Inferior parietal cortex (tissue), 1 donor: ENCODE results near the gene LINGO1.

Experiments
- DNase-seq: peaks from one replicate; pipeline ENCODE4 v3.0.0-alpha.2; 2016; ENCODE audit errors: extremely low spot score

Gene LINGO1

DNA sequence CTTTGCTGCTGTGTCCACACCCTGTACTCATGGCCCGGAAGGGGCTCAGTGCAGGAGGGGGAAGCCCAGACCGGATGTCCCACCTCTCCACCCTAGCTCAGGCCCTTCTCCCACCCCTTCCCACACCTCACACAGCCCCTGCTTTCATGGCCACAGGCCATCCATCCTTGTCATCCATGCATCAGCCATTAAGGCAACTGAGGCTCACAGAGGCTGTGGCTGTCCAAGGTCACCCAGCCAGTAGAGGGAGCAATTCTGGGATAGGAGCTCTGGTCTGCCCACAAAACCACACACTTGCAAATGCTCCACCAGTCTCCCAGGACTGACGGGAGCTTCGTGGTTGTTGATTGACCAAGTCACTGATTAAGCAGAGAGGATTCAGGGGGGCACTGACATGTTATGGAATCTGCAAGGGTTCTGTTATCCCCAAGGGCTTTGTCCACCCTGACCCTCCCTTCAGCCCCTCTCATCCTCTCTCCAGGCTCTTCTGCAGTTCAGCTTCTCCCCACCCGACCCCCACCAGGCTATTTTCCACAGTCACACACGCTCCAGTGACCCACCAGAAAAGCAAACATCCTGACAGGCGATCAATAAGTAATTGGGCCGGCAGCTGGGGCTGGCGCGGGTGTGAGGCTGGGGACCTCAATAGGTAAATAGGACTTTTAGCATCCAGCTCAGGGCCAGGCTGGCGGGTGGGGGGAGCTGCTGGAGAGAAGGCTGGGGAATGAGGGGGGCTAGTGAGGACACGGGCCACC is 15.1 kb downstream of the LINGO1 start:
- DNase-seq: no peak

DNA sequence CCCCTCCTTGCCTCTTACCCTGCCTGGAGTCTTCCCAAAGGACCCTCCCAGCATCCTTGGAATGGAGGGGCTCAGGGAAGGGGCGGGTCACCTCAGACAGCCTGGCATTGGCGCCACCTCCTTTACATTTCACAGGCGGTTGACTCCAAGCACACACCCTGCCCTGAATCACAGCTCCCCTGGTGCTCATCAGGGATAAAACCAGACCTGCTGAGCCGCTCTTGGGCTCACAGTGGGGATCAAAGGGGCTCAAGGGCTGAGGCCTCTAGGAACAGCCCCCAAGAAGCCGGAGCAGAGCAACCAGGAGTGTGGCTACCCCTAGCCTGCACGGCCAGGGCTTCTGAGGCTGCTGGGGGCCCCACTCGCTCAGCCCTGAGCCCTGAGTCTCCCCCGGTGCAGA is 16.6 kb downstream of the LINGO1 start:
- no peak for DNase-seq

DNA sequence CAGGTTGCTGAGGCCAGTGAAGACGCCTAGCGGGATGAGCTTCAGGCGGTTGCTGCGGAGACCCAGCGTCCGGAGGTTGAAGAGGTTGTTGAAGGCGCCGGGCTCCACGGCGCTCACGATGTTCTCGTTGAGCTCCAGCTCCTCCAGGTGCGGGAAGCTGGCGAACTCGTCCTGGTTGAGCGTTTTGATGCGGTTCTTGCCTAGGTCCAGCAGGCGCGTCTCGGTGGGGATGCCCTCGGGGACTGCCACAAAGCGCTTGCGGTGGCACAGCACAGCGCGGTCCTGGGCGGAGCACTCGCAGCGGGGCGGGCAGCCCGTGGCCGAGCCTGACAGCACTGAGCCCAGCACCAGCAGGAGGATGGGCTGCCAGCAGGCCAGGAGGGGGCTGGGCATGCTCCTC is 17.2 kb downstream of the LINGO1 start:
- DNase-seq: no peak

DNA sequence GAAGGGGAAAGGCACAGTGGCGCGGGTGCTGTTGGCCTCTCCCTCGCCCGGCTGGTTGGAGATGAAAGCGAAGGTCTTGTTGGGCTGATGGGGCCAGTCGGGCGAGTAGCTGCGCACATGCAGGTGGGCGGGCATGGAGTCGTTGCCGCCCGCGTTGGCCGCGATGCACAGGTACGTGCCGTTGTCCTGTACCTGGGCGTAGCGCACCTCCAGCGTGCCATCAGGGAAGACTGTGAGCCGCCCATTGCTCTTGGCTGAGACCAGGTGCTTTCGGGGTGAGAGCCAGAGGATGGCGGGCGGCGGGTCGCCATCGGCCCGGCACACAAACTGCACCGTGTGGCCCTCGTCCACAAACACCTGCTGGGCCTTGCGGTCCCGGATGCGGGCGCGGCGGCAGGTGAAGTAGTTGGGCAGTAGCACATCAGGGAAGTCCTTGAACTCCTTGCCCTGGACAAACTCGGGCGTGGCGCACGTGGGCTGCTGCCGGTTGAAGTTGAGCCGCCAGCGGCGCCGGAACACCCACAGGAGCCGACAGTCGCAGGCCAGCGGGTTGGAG is 18.4 kb downstream of the LINGO1 start:
- DNase-seq: no peak

DNA sequence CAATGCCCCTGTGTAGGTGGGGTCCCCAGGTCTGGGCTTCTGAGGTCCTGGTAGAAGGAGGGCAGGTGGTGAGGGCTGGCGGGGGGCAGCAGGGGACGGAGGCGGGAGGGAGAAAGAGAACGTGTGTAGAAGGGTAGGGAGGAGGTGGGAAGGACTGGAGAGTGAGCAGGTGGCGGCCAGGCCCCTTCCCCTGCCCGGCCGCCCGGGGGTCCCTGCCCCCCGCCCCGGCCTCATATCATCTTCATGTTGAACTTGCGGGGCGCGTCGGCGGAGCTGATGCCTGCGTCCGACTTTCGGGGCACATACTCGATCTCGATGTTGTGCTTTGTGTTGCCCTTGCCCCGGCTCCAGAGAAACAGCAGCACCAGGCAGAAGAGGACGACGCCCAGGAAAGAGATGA is 18.9 kb downstream of the LINGO1 start:
- DNase-seq: no peak

DNA sequence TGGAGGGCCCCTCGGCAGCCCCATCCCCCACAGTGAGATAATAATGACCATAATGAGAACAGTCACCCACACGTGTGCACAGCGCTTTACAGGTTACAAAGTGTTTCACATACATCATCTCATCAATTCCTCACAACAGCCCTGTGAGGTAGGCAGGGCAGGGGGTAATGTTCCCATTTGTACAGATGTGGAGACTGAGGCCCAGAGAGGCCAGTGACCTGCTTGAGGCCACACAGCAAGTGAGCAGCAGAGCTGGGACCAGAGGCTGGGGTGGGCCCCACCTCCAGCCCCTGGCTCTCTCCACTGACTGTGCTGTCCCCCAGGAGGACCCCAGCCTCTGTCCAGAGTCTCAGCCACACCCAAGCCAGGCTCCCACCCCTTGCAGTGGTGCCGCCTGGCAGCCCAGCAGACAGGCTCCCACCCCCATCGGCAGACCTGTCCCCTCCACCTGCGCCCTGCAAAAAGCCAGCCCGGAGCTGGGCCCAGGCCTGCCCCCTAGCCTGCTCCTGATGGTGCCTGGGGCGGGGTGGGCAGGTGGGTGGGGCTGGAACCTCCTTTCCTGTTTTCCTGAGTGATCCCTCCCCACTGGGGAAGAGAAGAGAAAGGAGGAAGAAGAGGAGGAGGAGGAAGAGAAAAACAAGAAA is 19.6 kb downstream of the LINGO1 start:
- no peak for DNase-seq

DNA sequence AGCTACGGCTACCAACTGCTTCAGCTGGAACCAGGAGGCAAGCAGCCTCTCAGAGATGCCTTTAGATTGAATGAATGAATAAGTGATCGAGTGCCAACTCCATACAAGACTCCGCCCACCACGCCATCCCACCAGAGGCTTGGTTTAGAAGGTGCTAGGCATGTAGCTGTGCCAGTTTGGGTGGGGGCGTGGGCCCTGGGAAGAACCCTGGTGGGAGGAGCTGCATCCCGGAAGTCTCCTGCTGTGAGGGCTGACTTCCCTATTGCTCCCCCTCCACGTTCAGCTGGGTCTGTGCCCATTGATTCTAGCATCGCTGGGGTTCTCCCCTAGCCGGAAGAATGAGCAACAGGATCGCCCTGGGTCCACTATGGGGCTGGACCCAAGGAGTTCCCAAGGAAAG is 20.9 kb downstream of the LINGO1 start:
- no peak for DNase-seq

DNA sequence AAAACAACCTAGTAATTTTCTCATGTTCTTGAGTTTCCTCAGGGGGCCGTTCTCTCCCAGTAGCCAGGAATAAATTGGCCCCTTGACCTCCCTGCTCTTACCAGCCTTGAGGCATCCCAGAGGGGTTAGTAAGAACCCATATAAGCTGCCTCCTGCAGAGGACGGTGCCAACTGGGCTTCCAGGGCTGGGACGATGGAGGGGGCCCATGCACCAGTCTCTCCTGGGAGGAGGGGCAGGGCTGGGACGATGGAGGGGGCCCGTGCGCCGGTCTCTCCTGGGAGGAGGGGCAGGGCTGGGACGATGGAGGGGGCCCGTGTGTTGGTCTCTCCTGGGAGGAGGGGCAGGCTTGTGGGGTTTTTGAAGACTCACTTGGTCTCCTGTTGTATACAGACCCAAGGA is 22.0 kb downstream of the LINGO1 start:
- no peak for DNase-seq

DNA sequence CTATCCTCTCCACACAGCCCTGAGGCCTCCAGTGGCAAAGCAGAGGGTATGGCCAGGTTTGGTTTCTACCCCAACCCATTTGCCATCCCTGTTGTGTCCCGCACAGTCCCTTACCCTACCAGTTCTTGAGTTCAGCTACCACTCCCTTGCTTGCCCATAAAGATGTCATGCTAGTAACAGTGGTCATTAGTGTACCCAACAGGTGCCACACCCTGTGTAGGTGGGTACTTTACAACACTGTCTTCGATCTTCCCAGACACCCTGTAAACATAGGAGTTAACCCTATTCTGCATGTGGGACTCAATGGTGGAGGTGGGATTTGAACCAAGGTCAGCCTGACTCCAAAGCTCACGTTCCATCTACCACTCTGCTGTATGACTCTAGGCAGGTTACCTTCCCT is 23.2 kb downstream of the LINGO1 start:
- DNase-seq: no peak

DNA sequence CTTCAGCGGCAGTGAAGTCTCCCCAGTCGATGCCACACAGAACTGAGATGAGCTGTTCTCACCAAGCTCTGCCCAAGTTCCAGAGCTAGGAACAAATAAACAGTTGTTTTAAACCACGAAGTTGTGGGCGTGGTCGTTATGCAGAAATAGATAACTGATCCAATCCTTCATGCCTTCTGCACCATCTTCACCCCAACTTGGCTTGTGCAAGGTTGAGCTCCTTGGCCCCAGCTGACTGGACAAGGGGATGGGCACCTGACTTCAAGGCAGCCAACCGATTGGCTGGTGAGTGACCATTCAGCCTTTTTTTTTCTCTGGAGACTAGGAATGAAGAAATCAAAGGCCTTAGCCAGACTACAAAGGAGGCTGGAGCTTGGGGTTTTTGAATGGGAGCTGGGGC is 23.9 kb downstream of the LINGO1 start:
- DNase-seq: no peak

DNA sequence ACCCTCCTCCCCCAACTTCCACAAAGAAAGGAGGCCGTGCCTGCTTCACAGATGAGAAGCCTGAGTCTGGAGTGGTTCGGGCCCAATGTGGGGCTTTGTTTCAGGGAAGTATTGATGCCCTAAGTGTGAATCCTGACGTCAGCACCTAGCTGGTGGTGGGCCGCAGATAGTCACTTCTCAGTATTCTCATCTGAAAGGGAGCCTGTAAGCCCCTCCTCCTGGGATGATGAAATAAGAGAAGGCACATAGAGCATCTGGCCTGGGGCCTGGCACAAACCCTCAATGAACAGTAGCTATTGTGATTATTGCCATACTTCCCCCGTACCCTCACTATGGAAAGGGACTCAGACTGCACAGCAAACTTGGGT is 24.8 kb downstream of the LINGO1 start:
- DNase-seq: no peak

DNA sequence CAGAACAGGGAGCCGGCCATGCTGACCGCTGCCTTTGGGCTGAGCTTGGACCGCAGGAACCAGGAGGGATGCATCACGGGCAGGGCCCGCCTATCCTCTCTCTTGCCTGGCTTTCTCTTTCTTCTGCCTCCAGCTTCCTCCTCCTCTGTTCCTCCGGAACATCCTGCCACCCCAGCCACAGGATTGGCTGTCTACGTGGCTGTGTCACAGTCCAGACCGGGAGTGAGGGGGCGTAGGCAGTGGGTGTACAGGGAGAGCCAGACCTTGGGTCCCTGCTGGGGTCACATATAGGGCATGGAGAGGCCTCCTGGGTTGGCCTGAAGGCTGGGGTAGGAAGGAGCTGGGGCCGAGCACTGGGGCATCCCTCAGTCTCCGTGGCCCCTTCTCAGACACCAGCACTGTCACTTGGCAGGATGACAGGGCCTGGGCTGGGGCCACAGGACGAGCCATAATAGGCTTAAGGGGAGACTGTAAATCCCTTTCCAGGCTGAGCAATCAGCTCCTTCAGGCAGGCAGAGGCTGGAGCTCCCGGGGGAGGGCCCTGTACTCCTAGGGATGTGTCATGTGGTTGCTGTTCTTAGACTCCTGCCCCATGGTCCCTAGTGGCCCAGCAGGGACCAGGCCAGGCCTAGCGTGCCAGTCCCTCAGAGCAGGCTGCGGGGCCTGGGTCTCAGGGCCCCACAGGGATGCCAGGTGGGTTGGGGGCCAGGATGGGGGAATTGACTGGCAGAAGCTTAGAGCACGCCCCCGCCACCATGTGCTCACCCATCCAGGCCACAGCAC is 25.4 kb downstream of the LINGO1 start:
- no peak for DNase-seq

DNA sequence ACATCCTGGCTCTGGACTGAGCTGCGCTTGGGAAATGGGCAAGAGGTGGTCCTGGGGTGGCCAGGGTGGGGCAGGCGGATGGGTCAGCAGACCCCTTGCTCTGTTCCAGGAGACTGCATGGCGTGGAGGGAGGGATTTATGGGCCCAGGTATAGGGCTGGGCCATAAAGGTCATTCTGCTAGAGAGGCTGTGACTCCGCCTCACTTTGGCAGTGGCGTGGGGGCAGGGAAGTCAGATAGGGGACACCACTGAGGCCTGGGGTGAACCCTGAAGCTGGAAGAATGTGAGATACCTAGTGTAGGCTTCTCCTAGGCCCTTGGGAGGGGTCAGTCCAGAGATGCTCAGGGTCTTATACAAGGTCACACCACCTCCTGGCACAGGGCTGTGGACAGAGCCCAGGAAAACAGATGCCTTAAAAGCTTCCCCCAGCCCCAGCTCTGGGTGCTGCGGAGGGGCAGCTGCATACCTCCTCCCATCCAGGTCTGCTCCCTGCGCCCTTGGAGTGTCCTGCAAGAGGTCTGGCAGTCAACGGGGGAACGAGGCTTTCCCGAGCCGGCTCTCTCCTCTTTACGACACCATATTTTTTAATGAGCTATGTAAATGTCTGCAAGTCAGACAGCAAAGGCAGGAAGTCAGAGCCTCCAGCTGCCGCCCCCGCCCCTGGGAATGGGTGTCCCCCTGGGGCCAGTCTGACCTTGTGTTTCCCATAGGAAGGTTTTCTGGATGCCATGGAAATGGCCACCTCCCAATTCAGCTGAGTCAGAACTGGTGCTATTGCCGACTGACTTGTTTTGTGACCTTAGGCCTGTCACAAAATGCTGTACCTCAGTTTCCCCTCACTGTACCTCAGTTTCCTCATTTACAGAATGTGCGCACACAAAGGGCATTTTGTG is 26.3 kb downstream of the LINGO1 start:
- no peak for DNase-seq

DNA sequence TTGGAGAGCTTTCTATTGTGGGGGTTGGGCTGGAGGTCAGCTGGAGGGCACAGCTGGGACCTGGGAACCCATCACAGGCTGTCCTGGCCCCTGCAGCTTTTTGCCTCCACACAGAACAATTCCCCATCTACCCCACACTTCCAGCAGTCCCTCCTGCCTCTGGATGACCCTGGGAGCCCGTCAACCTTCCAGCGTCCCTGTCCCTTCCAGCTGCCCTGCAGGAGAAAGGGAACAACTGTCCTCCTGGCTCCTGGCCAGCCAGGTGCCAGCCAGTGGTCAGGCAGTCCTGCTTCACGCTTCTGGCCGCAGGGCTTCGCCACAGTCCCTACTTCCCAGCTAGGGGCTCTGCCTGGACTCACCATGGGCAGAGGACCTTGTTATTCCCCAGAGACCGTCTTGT is 27.2 kb downstream of the LINGO1 start:
- DNase-seq: no peak

DNA sequence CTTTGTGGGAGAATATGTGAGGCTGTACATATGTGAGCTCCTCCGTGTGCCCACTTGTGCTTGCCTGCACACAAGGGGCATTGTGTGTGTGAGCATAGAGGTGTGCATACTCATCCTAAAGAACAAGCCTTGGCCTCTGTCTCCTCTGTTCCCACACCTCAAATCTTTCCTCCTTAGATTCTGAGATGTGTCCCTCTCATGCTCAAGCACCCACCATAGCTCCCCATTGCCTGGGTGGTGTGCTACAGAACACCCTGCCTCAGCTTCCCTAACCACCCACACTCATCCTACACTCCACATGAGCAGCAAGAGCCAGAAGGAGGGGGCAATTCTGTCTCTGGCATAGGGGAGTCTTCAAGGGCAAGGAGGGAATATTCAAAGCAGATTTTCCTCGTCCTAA is 27.7 kb downstream of the LINGO1 start:
- no peak for DNase-seq

DNA sequence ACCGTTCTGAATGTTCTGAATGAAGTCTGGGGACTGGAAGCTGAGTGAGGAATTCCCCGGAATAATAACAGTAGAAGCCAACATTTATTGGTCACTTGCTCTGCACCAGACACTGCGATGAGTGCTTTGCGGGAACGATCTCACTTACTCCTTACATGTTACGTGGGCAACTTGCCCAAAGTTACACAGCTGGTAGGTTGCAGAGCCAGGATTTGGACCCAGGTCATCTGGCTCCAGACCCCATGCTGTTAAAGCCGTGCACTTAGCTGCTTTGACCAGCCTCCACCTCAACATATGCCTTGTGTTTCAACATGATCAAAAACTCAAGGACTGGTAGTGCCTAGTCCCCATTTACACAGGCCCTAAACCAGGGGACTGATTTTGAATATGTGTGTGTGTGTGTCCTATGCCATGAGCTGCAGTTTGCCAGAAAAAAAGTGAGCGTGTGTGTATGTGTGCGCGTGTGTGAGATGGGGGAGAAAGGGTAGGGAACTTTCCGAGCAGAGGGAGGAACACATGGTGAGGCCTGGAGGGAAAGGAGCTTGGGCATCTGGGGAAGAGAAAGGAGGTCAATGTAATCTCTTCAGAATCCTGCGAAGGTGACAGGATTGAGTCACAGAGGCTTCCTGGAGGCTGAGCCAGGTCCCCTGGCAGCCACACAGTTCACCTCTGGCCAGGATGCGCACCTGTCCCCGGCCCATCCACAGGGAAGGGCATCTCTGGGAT is 28.9 kb downstream of the LINGO1 start:
- DNase-seq: no peak

DNA sequence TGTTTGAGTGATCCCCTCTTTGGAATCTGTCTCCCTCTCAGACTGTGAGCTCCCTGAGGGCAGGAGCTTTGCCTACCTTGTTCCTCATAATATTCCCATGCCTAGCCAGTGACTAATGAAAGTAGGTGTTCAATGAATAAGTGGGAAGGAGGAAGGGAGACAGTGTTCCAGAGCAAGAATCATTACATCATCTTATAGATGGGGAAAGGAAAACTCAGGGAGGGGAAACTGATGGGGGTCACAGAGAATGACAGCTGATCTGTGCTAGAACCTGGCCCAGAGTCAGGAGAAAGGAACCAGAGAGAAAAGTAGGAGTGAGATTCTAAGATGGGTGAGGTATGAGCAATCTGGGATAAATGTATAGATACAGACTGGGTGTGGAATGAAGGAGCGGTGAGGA is 29.9 kb downstream of the LINGO1 start:
- no peak for DNase-seq

DNA sequence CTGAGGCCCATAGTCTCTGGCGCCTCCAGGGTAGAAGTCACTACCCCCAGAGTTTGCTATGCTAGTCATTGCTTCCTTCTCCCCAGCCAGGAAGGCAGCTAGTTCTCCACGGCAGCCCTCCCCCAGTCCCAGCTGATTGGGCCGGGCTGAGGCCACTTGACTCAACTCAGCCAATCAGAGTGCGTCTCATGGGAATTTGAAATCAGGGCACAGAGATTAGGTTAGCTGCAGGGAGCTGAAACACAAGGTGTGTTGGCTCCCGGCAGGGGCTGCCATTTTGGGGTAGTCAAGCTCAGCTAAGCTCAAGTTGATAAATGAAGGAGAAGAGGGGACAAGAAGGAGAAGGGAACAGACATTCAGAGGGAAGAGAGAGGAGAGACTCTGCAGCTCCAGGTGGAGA is 32.8 kb downstream of the LINGO1 start:
- DNase-seq: peak; percentile 65

DNA sequence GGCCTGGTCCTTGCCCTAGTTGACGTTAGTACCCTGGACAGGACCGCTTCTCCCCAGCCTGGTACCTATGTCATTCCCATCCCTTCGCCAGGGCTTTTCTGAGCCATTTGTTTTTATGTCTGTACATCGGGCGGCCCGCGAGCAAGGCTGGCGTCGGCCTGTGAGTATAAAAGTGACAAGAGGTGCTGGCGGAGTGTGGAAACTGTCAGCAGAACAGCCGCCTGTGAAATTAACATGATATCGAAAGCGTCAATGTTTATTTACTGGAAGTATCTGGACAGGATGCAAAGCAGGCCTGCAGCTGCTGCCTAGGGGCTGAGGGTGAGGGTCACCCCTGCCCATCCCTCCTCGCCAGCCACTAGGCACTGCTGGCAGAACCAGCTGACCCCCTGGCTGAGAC is 33.4 kb downstream of the LINGO1 start:
- DNase-seq: no peak

DNA sequence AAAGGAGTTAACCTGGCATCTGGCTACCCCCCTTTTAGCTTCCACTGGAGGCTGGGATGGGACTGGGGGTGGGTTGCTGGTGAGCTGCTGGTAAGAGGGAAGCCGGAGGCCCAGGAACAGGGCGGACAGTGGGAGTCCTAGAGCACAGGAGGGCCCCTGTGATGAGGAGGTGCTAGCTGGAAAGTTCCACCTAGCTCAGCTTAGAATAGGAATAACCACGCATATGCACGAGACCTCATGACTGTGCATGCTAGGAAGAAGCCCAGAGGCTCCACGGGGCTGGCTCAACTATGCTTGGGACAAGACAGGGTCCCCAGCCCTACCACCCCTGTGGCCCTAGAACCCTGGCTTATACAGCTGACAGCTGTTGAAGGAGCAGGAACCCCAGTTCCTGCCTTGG is 34.1 kb downstream of the LINGO1 start:
- no peak for DNase-seq
